Measurements from ENCODE around the gene SERINC4. TPM values are rescaled to one million over a fixed set of nuclear protein-coding genes. Genes with fewer than 3 reads are reported as not detected.
"Not testable (repeated sequence)": the region's sequence is repeated elsewhere in the genome, so short reads cannot be mapped to it uniquely, and the experiment has no call there.

Gene SERINC4
- total and polyA plus RNA-seq, 2 donors (not counting 1 experiment from before 2014, with no cell fraction given), result 0.32 TPM; not detected in 1

GRCh38 chr15:43831519-43832052 lies 31.6 kb upstream of the SERINC4 start:
- H3K9me3 Mint-ChIP-seq (ENCODE audit: insufficient read depth); intact Hi-C loops (cut with micrococcal nuclease); H3K27me3 ChIP-seq (replicated peaks in 1 of 4; ENCODE audit: control extremely low read depth in 1 of 4, control insufficient read depth in 3 of 4, insufficient read depth in 4 of 4, low read length in 3 of 4); H2AFZ ChIP-seq (ENCODE audit: insufficient read depth, low read depth, low read length, poor library complexity, severe bottlenecking); H3K9me3 ChIP-seq (ENCODE audit: control extremely low read depth in 1 of 3, control insufficient read depth in 2 of 3, insufficient read depth in 1 of 3, low read length in 2 of 3); H4K20me1 ChIP-seq (ENCODE audit: control insufficient read depth, insufficient read depth, low read length, poor library complexity, severe bottlenecking); ATAC-seq (ENCODE audit: low read depth); H3K27ac ChIP-seq (ENCODE audit: low read length in 2 of 2); H3K4me3 ChIP-seq (ENCODE audit: control extremely low read depth in 1 of 5, extremely low read depth in 1 of 5, insufficient read depth in 1 of 5, low read depth in 2 of 5, low read length in 4 of 5); H3K9ac ChIP-seq (ENCODE audit: low read length); DNase-seq; H3K36me3 ChIP-seq (replicated peaks in 1 of 2; ENCODE audit: control extremely low read depth in 1 of 2, control insufficient read depth in 1 of 2, extremely low read depth in 1 of 2, insufficient read depth in 2 of 2, low read length in 1 of 2); H3K27me3 Mint-ChIP-seq; H3K4me2 ChIP-seq (replicated peaks; ENCODE audit: low read depth, low read length, poor library complexity, severe bottlenecking); H3K4me3 Mint-ChIP-seq; POLR2A ChIA-PET; H3K27ac Mint-ChIP-seq: not testable (repeated sequence)
- 97% methylated on average over 8 of the region's 14 CpGs for WGBS (ENCODE audit: insufficient coverage)
- Histone ChIP-seq H3K79me2 (ENCODE audit: control insufficient read depth, insufficient read depth, low read length) (peaks cover 15% of the 10 kb centered on the region), H3K4me1 (ENCODE audit: control insufficient read depth in 2 of 2, insufficient read depth in 2 of 2, low read length in 2 of 2) (peaks cover 16 to 33% of the 10 kb centered on the region in 2 donors)
- H3K4me1 Mint-ChIP-seq, result peaks cover 34% of the 10 kb centered on the region
- CTCF ChIA-PET, result interaction anchor here (0.9 kb wide), 1 partner anchor 55 kb away, joined by 3 read pairs; the partner anchor contains the start of gene ELL3

GRCh38 chr15:43830691-43831275 lies 30.8 kb upstream of the SERINC4 start:
- H3K9me3 Mint-ChIP-seq (ENCODE audit: insufficient read depth); H3K9ac ChIP-seq (ENCODE audit: low read length); H3K4me3 ChIP-seq (ENCODE audit: control extremely low read depth in 1 of 5, extremely low read depth in 1 of 5, insufficient read depth in 1 of 5, low read depth in 2 of 5, low read length in 4 of 5); H3K9me3 ChIP-seq (ENCODE audit: control extremely low read depth in 1 of 3, control insufficient read depth in 2 of 3, insufficient read depth in 1 of 3, low read length in 2 of 3); H3K4me2 ChIP-seq (replicated peaks; ENCODE audit: low read depth, low read length, poor library complexity, severe bottlenecking); H3K27me3 Mint-ChIP-seq; ATAC-seq (ENCODE audit: low read depth); H3K27ac Mint-ChIP-seq; H3K27ac ChIP-seq (ENCODE audit: low read length in 2 of 2); H2AFZ ChIP-seq (ENCODE audit: insufficient read depth, low read depth, low read length, poor library complexity, severe bottlenecking); H3K36me3 ChIP-seq (replicated peaks in 1 of 2; ENCODE audit: control extremely low read depth in 1 of 2, control insufficient read depth in 1 of 2, extremely low read depth in 1 of 2, insufficient read depth in 2 of 2, low read length in 1 of 2); H3K27me3 ChIP-seq (replicated peaks in 1 of 4; ENCODE audit: control extremely low read depth in 1 of 4, control insufficient read depth in 3 of 4, insufficient read depth in 4 of 4, low read length in 3 of 4); DNase-seq; H3K4me3 Mint-ChIP-seq; intact Hi-C loops (cut with micrococcal nuclease); H4K20me1 ChIP-seq (ENCODE audit: control insufficient read depth, insufficient read depth, low read length, poor library complexity, severe bottlenecking); POLR2A ChIA-PET: not testable (repeated sequence)
- 41% methylated on average over 3 of the region's 9 CpGs for WGBS (ENCODE audit: insufficient coverage)
- CTCF ChIA-PET, result interaction anchor here (0.9 kb wide), 1 partner anchor 54 kb away, joined by 3 read pairs; the partner anchor contains the start of gene ELL3
- peaks cover 41% of the 10 kb centered on the region for H3K4me1 Mint-ChIP-seq
- Histone ChIP-seq H3K79me2 (ENCODE audit: control insufficient read depth, insufficient read depth, low read length) (peaks cover 20% of the 10 kb centered on the region), H3K4me1 (ENCODE audit: control insufficient read depth in 2 of 2, insufficient read depth in 2 of 2, low read length in 2 of 2) (peaks cover 22 to 41% of the 10 kb centered on the region in 2 donors)

GRCh38 chr15:43829951-43830540 lies 30.0 kb upstream of the SERINC4 start:
- H3K27me3 Mint-ChIP-seq; H3K4me3 Mint-ChIP-seq; H2AFZ ChIP-seq (ENCODE audit: insufficient read depth, low read depth, low read length, poor library complexity, severe bottlenecking); DNase-seq; H3K4me3 ChIP-seq (ENCODE audit: control extremely low read depth in 1 of 5, extremely low read depth in 1 of 5, insufficient read depth in 1 of 5, low read depth in 2 of 5, low read length in 4 of 5); H4K20me1 ChIP-seq (ENCODE audit: control insufficient read depth, insufficient read depth, low read length, poor library complexity, severe bottlenecking); H3K27ac ChIP-seq (ENCODE audit: low read length in 2 of 2); H3K36me3 ChIP-seq (replicated peaks in 1 of 2; ENCODE audit: control extremely low read depth in 1 of 2, control insufficient read depth in 1 of 2, extremely low read depth in 1 of 2, insufficient read depth in 2 of 2, low read length in 1 of 2); H3K27me3 ChIP-seq (replicated peaks in 1 of 4; ENCODE audit: control extremely low read depth in 1 of 4, control insufficient read depth in 3 of 4, insufficient read depth in 4 of 4, low read length in 3 of 4); H3K4me2 ChIP-seq (replicated peaks; ENCODE audit: low read depth, low read length, poor library complexity, severe bottlenecking); H3K9me3 Mint-ChIP-seq (ENCODE audit: insufficient read depth); ATAC-seq (ENCODE audit: low read depth); H3K27ac Mint-ChIP-seq; CTCF ChIA-PET; H3K9ac ChIP-seq (ENCODE audit: low read length); H3K9me3 ChIP-seq (ENCODE audit: control extremely low read depth in 1 of 3, control insufficient read depth in 2 of 3, insufficient read depth in 1 of 3, low read length in 2 of 3): not testable (repeated sequence)
- H3K79me2 ChIP-seq (ENCODE audit: control insufficient read depth, insufficient read depth, low read length), result peaks cover 27% of the 10 kb centered on the region
- WGBS (ENCODE audit: insufficient coverage), result 92% methylated on average over 4 of the region's 9 CpGs
- peaks cover 42% of the 10 kb centered on the region for H3K4me1 Mint-ChIP-seq
- intact Hi-C loops (cut with micrococcal nuclease), result loop anchor here (5.0 kb wide), 2 partner anchors 597 to 707 kb away; partner anchors contain the start of genes CTDSPL2 and EIF3J
- H3K4me1 ChIP-seq (ENCODE audit: control insufficient read depth in 2 of 2, insufficient read depth in 2 of 2, low read length in 2 of 2), result peaks cover 22 to 44% of the 10 kb centered on the region in 2 donors
- POLR2A ChIA-PET, result interaction anchor here (0.7 kb wide), 1 partner anchor 8 kb away, joined by 4 read pairs; no protein-coding TSS in a partner anchor
